PFSK-1 (cell line): ENCODE data around the gene TRRAP.

Experiments
- FOXP2 ChIP-seq: optimal IDR thresholded peaks from 2 replicates; pipeline ENCODE3; 2011; ENCODE audit warnings: borderline replicate concordance, control low read depth, inconsistent platforms; ENCODE audit not compliant: insufficient read depth; ENCODE audit errors: extremely low read length, extremely low read depth
- POLR2AphosphoS5 ChIP-seq: IDR thresholded peaks from 2 replicates; pipeline ENCODE4 v1.6.1; 2012; ENCODE audit warnings: low read depth, mild to moderate bottlenecking, control low read depth, low read length, moderate library complexity
- SIN3A ChIP-seq: IDR thresholded peaks from 2 replicates; pipeline ENCODE4 v1.6.1; 2012; ENCODE audit warnings: mild to moderate bottlenecking, low read length, moderate library complexity, borderline replicate concordance; ENCODE audit not compliant: insufficient read depth
- TAF1 ChIP-seq: IDR thresholded peaks from 2 replicates; pipeline ENCODE4 v1.6.1; 2012; ENCODE audit warnings: low read length, control low read depth, borderline replicate concordance; ENCODE audit not compliant: insufficient read depth
- TF ChIP-seq, protein P1 (sequence below), 2 experiments: IDR thresholded peaks; 2 replicates each; pipeline versions ENCODE4 v1.6.1 to v1.8.0; 2011 to 2012; ENCODE audit warnings: low read depth in 2 of 2, low read length in 2 of 2, control low read depth in 1 of 2, inconsistent platforms in 1 of 2, mild to moderate bottlenecking in 1 of 2, moderate library complexity in 1 of 2; ENCODE audit not compliant: insufficient read depth in 1 of 2

TRRAP gene

DNA sequence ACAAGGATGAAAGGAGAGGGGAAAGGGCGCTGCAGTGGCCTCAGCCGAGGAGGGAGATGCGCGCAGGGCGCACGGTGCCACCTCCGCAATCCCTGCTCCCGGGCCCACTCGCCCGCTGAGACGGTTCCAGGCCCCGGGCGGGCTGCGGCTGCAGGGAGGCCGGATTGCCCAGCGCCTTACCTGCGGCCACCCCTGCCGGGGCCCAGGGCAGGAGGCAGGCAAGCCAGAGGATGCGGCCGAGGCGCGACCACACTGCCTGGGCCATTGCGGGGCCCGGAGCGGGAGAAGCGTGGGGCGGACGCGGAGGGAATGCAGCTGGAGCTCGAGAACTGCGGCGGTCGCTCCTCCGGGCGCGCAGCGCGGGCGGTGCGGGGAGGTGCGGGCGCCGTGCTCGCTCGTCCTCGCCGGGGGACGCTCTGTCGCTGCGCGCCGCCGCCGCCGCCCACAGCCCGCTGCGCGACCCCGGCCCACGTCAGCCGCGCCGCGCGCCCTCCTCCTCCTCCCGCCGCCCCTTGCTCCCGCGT lies 8.7 kb upstream of the TRRAP start, which contains the start of gene TMEM130:
TMEM130 (minus strand) TSS at position 418 of the 524 bp plus-strand sequence; CDS start at position 265, 153 bp downstream.
- TF ChIP-seq POLR2AphosphoS5 (no peak), SIN3A (no peak), FOXP2 (no peak), TAF1 (no peak)
- TF ChIP-seq, protein P1, sequence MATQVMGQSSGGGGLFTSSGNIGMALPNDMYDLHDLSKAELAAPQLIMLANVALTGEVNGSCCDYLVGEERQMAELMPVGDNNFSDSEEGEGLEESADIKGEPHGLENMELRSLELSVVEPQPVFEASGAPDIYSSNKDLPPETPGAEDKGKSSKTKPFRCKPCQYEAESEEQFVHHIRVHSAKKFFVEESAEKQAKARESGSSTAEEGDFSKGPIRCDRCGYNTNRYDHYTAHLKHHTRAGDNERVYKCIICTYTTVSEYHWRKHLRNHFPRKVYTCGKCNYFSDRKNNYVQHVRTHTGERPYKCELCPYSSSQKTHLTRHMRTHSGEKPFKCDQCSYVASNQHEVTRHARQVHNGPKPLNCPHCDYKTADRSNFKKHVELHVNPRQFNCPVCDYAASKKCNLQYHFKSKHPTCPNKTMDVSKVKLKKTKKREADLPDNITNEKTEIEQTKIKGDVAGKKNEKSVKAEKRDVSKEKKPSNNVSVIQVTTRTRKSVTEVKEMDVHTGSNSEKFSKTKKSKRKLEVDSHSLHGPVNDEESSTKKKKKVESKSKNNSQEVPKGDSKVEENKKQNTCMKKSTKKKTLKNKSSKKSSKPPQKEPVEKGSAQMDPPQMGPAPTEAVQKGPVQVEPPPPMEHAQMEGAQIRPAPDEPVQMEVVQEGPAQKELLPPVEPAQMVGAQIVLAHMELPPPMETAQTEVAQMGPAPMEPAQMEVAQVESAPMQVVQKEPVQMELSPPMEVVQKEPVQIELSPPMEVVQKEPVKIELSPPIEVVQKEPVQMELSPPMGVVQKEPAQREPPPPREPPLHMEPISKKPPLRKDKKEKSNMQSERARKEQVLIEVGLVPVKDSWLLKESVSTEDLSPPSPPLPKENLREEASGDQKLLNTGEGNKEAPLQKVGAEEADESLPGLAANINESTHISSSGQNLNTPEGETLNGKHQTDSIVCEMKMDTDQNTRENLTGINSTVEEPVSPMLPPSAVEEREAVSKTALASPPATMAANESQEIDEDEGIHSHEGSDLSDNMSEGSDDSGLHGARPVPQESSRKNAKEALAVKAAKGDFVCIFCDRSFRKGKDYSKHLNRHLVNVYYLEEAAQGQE (IDR thresholded peaks at IDR 0.05; ENCODE audit: insufficient read depth in 1 of 2, low read depth in 2 of 2, low read length in 2 of 2), result no peak

DNA sequence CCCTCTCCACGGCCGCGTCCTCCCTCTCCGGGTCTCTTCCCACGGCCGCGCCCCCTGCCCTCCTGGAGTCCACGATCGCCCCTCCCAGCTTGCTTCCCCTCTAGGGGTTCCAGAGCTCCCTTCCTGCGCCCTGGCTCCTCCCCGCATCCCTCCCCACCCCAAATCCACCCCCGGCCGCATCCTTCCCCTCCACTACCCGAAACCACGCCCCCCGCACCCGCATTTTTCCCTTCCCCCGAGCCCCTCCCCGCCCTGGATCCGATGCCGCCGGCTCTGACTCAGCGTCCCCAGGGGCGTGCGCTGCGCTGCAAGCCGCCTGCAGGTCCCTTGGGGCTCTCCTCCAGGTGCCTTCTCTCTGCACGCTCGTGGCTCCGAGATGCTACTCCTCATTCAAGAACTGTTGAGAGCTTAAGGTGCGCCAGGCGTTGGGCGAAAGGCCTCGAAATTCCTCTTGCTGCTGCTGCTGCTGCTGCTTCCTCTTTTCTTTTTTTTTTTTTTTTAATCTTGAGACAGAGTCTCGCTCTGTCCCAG lies 8.1 kb upstream of the TRRAP start:
- TF ChIP-seq SIN3A, result no peak
- TF ChIP-seq, protein P1 (IDR thresholded peaks at IDR 0.05; ENCODE audit: insufficient read depth in 1 of 2, low read depth in 2 of 2, low read length in 2 of 2), result no peak
- TF ChIP-seq POLR2AphosphoS5, result no peak
- TF ChIP-seq FOXP2, result no peak
- TF ChIP-seq TAF1, result no peak

GRCh38 chr7:98870807-98871491 lies 7.4 kb upstream of the TRRAP start:
- TF ChIP-seq SIN3A, result no peak
- no peak for TF ChIP-seq TAF1
- no peak for TF ChIP-seq FOXP2
- TF ChIP-seq, protein P1 (IDR thresholded peaks at IDR 0.05; ENCODE audit: insufficient read depth in 1 of 2, low read depth in 2 of 2, low read length in 2 of 2), result no peak
- TF ChIP-seq POLR2AphosphoS5, result no peak

DNA sequence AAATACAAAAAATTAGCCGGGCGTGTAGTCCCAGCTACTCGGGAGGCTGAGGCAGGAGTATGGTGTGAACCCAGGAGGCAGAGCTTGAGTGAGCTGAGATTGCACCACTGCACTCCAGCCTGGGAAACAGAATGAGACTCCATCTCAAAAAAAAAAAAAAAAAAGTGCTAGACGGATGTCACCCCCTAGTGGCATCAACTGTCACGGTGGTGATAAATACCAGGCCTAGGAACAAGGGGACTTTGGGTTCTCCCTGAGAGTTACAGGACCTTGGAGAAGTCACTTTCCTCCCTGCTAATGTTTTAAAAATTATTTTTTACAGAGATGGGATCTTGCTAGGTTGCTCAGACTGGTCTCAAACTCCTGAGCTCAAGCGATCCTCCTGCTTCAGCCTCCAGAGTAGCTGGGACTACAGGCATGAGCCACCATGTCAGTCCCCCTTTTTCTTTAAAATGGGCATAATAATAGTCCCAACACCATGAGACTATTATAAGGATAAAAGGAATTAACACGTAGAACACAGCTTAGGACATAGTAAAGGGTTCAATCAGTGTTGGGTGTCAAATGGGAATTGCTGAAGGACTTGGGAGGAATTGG lies 5.9 kb upstream of the TRRAP start:
- TF ChIP-seq TAF1, result no peak
- no peak for TF ChIP-seq SIN3A
- TF ChIP-seq, protein P1 (IDR thresholded peaks at IDR 0.05; ENCODE audit: insufficient read depth in 1 of 2, low read depth in 2 of 2, low read length in 2 of 2), result no peak
- TF ChIP-seq POLR2AphosphoS5, result no peak
- TF ChIP-seq FOXP2, result no peak
